Esophagus squamous epithelium (tissue), 4 donors: ENCODE results near the gene ZFHX3.

Experiments
- POLR2A ChIP-seq, 4 donors: fragments of 450-650 bp; IDR thresholded peaks; one replicate each; pipeline ENCODE4 v1.6.1; 2017; ENCODE audit warnings: antibody characterized with exemption in 4 of 4, mild to moderate bottlenecking in 4 of 4, moderate library complexity in 3 of 4
- TF ChIP-seq, protein P1 (sequence below), 6 experiments: fragments of 450-650 bp in 4 of 6; fragments of 200-600 bp in 2 of 6; sonication (generic) in 2 of 6; IDR thresholded peaks; one replicate each; pipeline ENCODE4 v1.5.1; 2016 to 2019; ENCODE audit warnings: antibody characterized with exemption in 6 of 6, mild to moderate bottlenecking in 4 of 6, moderate library complexity in 4 of 6

DNA sequence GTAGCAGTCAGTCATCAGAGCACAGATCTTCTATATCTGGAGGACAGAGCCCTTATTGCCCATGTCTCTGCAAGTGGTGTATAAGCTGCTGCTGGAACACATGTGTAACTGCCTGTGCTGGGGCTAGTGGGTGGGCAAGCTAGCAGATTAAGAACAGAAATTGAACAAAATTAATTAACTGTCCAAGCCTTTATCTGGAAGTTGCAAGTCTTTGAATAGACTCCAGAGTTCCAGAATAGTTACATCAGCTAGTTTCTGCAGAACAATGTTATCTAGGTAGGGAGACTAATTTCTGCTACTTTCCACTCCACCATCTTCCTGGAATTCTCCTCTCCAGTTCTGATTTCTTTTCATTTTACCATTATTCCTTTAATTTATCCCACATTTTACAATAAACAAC, 287.3 kb downstream of the ZFHX3 start:
- TF ChIP-seq POLR2A (IDR thresholded peaks at IDR 0.05) = no peak
- TF ChIP-seq, protein P1, sequence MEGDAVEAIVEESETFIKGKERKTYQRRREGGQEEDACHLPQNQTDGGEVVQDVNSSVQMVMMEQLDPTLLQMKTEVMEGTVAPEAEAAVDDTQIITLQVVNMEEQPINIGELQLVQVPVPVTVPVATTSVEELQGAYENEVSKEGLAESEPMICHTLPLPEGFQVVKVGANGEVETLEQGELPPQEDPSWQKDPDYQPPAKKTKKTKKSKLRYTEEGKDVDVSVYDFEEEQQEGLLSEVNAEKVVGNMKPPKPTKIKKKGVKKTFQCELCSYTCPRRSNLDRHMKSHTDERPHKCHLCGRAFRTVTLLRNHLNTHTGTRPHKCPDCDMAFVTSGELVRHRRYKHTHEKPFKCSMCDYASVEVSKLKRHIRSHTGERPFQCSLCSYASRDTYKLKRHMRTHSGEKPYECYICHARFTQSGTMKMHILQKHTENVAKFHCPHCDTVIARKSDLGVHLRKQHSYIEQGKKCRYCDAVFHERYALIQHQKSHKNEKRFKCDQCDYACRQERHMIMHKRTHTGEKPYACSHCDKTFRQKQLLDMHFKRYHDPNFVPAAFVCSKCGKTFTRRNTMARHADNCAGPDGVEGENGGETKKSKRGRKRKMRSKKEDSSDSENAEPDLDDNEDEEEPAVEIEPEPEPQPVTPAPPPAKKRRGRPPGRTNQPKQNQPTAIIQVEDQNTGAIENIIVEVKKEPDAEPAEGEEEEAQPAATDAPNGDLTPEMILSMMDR (IDR thresholded peaks at IDR 0.05) = no peak
